ENCODE measurements around the gene TPBGL. TPM values are rescaled to one million over a fixed set of nuclear protein-coding genes. Genes with fewer than 3 reads are reported as not detected.

The TPBGL gene
- total RNA-seq, 1 donor from 2014 or later, result 2.3 TPM

DNA sequence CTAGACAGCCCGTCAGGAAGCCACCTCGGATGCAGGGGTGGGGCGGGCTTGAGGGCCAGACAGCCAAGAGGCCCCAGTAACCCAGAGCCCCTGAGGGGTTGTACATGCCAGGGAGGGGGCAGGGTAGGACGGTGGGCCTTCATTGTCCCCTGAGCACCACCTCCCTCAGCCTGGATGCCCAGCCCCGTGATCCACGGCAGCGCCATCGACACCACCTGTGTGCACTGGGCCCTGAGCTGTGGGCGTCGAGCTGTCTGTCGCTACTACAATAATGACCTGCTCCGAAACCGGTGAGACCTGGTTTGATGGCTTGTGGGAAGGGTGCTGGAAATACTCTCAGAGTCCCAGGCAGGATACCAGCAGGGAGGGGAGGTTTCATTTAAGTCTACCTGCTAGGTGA is 37.4 kb upstream of the TPBGL start:
- H3K27ac Mint-ChIP-seq (ENCODE audit: unreplicated experiment), result no peak overlapping the region
- DNase-seq, result no peak
- H3K9me3 Mint-ChIP-seq (ENCODE audit: unreplicated experiment), result peaks cover 6% of the 10 kb centered on the region
- TF ChIP-seq CTCF (IDR thresholded peaks at IDR 0.05; ENCODE audit: partially characterized antibody, unreplicated experiment), result no peak
- H3K4me3 Mint-ChIP-seq (ENCODE audit: unreplicated experiment), result no peak overlapping the region
- H3K27me3 Mint-ChIP-seq (ENCODE audit: unreplicated experiment), result peaks cover 7% of the 10 kb centered on the region
- H3K36me3 Mint-ChIP-seq (ENCODE audit: unreplicated experiment), result no peaks in the 10 kb centered on the region
- peaks cover 7% of the 10 kb centered on the region for H3K4me1 Mint-ChIP-seq (ENCODE audit: low read depth, unreplicated experiment)

DNA sequence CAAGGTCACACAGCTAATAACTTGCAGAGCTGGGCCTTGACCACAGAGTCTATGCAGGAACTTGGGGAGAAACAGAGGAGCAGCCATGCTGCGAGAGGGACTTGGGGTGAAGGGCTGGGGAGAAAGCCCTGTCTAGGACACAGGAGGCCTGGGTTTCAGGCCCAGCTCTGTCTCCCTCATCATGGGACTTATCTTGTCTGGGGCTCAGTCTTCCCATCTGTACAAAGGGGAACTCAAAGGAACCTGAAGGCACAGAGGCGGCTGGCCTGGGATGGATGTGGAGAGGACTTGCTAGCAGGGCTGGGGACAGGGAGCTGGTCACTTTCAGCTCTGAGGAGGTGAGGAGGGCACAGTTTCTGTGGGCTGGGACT is 36.9 kb upstream of the TPBGL start:
- H3K4me1 Mint-ChIP-seq (ENCODE audit: low read depth, unreplicated experiment), result peaks cover 7% of the 10 kb centered on the region
- H3K27ac Mint-ChIP-seq (ENCODE audit: unreplicated experiment), result no peak overlapping the region
- H3K36me3 Mint-ChIP-seq (ENCODE audit: unreplicated experiment), result no peaks in the 10 kb centered on the region
- peaks cover 6% of the 10 kb centered on the region for H3K9me3 Mint-ChIP-seq (ENCODE audit: unreplicated experiment)
- H3K4me3 Mint-ChIP-seq (ENCODE audit: unreplicated experiment), result no peak overlapping the region
- no peak for TF ChIP-seq CTCF (IDR thresholded peaks at IDR 0.05; ENCODE audit: partially characterized antibody, unreplicated experiment)
- peaks cover 7% of the 10 kb centered on the region for H3K27me3 Mint-ChIP-seq (ENCODE audit: unreplicated experiment)
- DNase-seq, result no peak

- no peak for DNase-seq
- no peak for TF ChIP-seq CTCF (IDR thresholded peaks at IDR 0.05; ENCODE audit: partially characterized antibody, unreplicated experiment)
- Mint-ChIP-seq H3K36me3 (ENCODE audit: unreplicated experiment) (no peaks in the 10 kb centered on the region), H3K9me3 (ENCODE audit: unreplicated experiment) (peaks cover 6% of the 10 kb centered on the region), H3K4me1 (ENCODE audit: low read depth, unreplicated experiment) (peaks cover 4% of the 10 kb centered on the region), H3K27me3 (ENCODE audit: unreplicated experiment) (peaks cover 7% of the 10 kb centered on the region), H3K4me3 (ENCODE audit: unreplicated experiment) (no peak overlapping the region), H3K27ac (ENCODE audit: unreplicated experiment) (no peak overlapping the region)
These were observed 36.4 kb upstream of the TPBGL start for GRCh38 chr11:75204012-75204674.

- H3K27me3 Mint-ChIP-seq (ENCODE audit: unreplicated experiment), result peaks cover 4% of the 10 kb centered on the region
- TF ChIP-seq CTCF (IDR thresholded peaks at IDR 0.05; ENCODE audit: partially characterized antibody, unreplicated experiment), result peak; percentile 96
- no peak overlapping the region for H3K27ac Mint-ChIP-seq (ENCODE audit: unreplicated experiment)
- H3K4me3 Mint-ChIP-seq (ENCODE audit: unreplicated experiment), result no peak overlapping the region
- peaks cover 4% of the 10 kb centered on the region for H3K9me3 Mint-ChIP-seq (ENCODE audit: unreplicated experiment)
- no peaks in the 10 kb centered on the region for H3K4me1 Mint-ChIP-seq (ENCODE audit: low read depth, unreplicated experiment)
- no peaks in the 10 kb centered on the region for H3K36me3 Mint-ChIP-seq (ENCODE audit: unreplicated experiment)
- DNase-seq, result peak; percentile 94
These were observed 35.6 kb upstream of the TPBGL start for GRCh38 chr11:75204685-75205563.

DNA sequence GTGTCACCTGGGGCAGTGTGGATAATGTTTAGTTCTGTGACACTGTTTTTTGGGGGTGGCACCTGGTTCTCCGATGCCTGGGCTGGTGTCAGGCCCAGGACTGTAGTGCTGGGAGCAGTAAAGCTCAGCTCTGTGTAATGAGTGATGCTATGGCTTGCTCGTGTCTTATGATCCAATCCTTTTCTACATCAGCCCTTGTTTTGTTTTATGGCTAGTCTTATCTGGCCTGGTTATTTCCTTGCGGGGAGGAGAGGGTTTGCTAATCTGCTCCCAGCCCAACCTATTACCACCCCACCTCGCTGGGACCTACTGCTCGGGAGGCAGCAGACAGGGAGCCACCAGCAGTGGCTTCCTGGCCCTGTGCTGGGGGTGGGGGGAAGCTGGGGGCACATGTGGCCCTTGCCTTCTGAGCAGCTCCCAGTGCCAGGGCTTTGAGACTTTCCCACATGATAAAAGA is 35.0 kb upstream of the TPBGL start:
- Mint-ChIP-seq H3K36me3 (ENCODE audit: unreplicated experiment) (no peaks in the 10 kb centered on the region), H3K4me3 (ENCODE audit: unreplicated experiment) (no peak overlapping the region), H3K27ac (ENCODE audit: unreplicated experiment) (no peak overlapping the region), H3K27me3 (ENCODE audit: unreplicated experiment) (peaks cover 2% of the 10 kb centered on the region), H3K4me1 (ENCODE audit: low read depth, unreplicated experiment) (no peaks in the 10 kb centered on the region), H3K9me3 (ENCODE audit: unreplicated experiment) (peaks cover 2% of the 10 kb centered on the region)
- no peak for TF ChIP-seq CTCF (IDR thresholded peaks at IDR 0.05; ENCODE audit: partially characterized antibody, unreplicated experiment)
- DNase-seq, result no peak

Data from glutamatergic neuron (in vitro differentiated cells).